Aorta (tissue), 5 donors: Measurements from ENCODE around the gene ADAM33. TPM values are rescaled to one million over a fixed set of nuclear protein-coding genes. Genes with fewer than 3 reads are reported as not detected.

ENCODE experiments used
- ATAC-seq: fragments of 200-7000 bp; cut with Tn5 transposase; one replicate; pipeline ENCODE4 v1.9.1; 2022; ENCODE audit warnings: moderate library complexity; ENCODE audit not compliant: low FRiP score
- DNase-seq, 2 donors: peaks; one replicate each; pipeline ENCODE4 v3.0.0-alpha.2; 2020
- H3K27ac ChIP-seq, 2 donors: one replicate each; pipeline ENCODE4 v1.5.1; 2013; ENCODE audit warnings: low read length in 2 of 2, mild to moderate bottlenecking in 2 of 2, moderate library complexity in 2 of 2, control low read depth in 1 of 2, inconsistent platforms in 1 of 2, low read depth in 1 of 2
- H3K27me3 ChIP-seq, 2 donors: one replicate each; pipeline ENCODE4 v1.6.1; 2013; ENCODE audit warnings: control low read depth in 1 of 2, low read length in 1 of 2, mild to moderate bottlenecking in 1 of 2, moderate library complexity in 1 of 2; ENCODE audit not compliant: insufficient read depth in 2 of 2, control insufficient read depth in 1 of 2
- H3K36me3 ChIP-seq, 2 donors: one replicate each; pipeline ENCODE4 v1.6.1; 2013; ENCODE audit warnings: control low read depth in 1 of 2, low read length in 1 of 2, mild to moderate bottlenecking in 1 of 2; ENCODE audit not compliant: insufficient read depth in 2 of 2, control insufficient read depth in 1 of 2
- H3K4me1 ChIP-seq, 2 donors: one replicate each; pipeline ENCODE4 v1.6.1; 2013; ENCODE audit warnings: low read length in 2 of 2, control low read depth in 1 of 2, mild to moderate bottlenecking in 1 of 2, moderate library complexity in 1 of 2; ENCODE audit not compliant: insufficient read depth in 2 of 2, control insufficient read depth in 1 of 2
- H3K4me3 ChIP-seq, 2 donors: one replicate each; pipeline ENCODE4 v1.5.1; 2013; ENCODE audit warnings: low read length in 2 of 2, control low read depth in 1 of 2, mild to moderate bottlenecking in 1 of 2
- H3K9me3 ChIP-seq: one replicate; pipeline ENCODE4 v1.6.1; 2013; ENCODE audit warnings: mild to moderate bottlenecking, low read length; ENCODE audit not compliant: control insufficient read depth
- WGBS, 2 donors: extraction: QIAGEN DNeasy Blood & Tissue Kit; methylation state at CpG; one replicate each; pipeline ENCODE4 v1.1.7; 2013; 5-methylcytosine and 5-hydroxymethylcytosine counted together
- intact Hi-C, 2 donors: fragments of 100-400 bp; cut with DNase I; formaldehyde crosslinking; loops; one replicate each; pipeline versions ENCODE4 v1.14.2 to v1.15.0; 2022
- polyA plus RNA-seq, 2 donors: library from polyadenylated mRNA; stranded (reverse); fragments of 200-250 nt; gene quantifications; one replicate each; pipeline ENCODE4 v1.2.3, GENCODE V29; 2013
- total RNA-seq, 2 donors: library from RNA; stranded (reverse); fragmentation: NEBNext Ultra II Directional; extraction: Animal tissue kit (Norgen Biotek cat#: 25700); gene quantifications; one replicate each; pipeline ENCODE4 v1.2.1, GENCODE V29; 2021
- donor health status: healthy with polysubstance abuse.
- donor health status: Bipolar disorder and iron deficiency.
- donor health status: DM: no; HTN: no; CAD: no.
- donor health status: DM: no; HTN: no; CAD: no.
- donor health status: DM: yes; HTN: yes; CAD: no.

Gene ADAM33
- total and polyA plus RNA-seq, 4 donors: 36.9 to 352 (median 68.3) TPM

DNA sequence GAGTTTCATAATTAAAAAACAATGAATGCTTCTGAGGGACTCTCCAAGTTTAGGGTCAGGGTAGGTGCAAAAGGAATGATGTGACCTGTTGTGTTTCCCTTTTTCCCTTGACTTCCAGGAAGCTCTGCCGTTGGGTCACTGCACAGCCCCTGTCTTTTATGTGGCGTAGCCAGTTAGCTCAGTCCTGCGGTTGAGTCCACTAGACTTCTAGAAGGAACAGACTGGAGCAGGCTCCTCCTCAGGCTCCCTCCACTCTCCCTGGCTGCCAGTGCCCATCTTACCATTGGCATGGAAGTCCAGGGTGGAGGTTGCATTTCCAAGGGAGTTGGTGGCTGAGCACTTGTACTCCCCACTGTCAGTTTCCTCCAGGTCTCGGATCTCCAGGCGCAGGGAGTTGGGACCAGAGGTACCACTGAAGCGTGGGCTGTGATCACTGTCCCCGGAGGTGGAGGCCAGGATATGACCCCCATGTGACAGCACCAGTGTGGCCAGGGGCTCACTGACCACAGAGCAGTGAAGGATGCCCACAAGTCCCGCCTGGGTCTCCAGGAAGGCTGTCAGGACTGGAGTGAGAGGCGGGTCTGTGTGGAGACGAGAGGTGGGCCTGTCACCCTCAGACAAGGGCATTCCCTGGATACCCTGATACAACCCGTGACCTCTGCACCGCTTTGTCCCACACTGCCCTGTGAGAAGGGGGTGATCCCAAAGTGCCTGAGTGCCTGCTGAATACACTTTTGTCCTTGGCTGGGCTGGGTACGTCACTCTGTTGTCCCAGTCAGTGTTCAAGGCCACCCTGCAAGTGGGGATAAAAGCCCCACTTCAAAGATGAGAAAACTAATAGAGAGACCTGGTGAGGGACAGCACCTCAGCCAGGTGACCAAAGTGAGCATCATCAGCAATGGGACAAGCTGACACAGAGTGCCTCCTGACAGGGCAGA lies 19.5 kb upstream of the ADAM33 start:
- intact Hi-C loops: no loop called here
- no peak overlapping the region for H3K27ac ChIP-seq
- WGBS, 2 donors: 80 to 95% methylated on average over 13 of the region's 13 CpGs
- no peaks in the 10 kb centered on the region for H3K27me3 ChIP-seq
- H3K36me3 ChIP-seq: no peaks in the 10 kb centered on the region
- ATAC-seq (no peak), DNase-seq (peak; percentile 11 to 54)
- no peak overlapping the region for H3K4me3 ChIP-seq
- H3K4me1 ChIP-seq: no peaks in the 10 kb centered on the region
- no peaks in the 10 kb centered on the region for H3K9me3 ChIP-seq

GRCh38 chr20:3699037-3699436 lies 17.2 kb upstream of the ADAM33 start:
- no peak for DNase-seq
- H3K4me1 ChIP-seq: no peaks in the 10 kb centered on the region
- H3K36me3 ChIP-seq: no peaks in the 10 kb centered on the region
- intact Hi-C loops: no loop called here
- no peaks in the 10 kb centered on the region for H3K27me3 ChIP-seq
- H3K9me3 ChIP-seq: no peaks in the 10 kb centered on the region
- 88 to 92% methylated on average over 15 to 16 of the region's 16 CpGs for WGBS, 2 donors
- ATAC-seq: peak; percentile 23
- no peak overlapping the region for H3K4me3 ChIP-seq
- no peak overlapping the region for H3K27ac ChIP-seq

DNA sequence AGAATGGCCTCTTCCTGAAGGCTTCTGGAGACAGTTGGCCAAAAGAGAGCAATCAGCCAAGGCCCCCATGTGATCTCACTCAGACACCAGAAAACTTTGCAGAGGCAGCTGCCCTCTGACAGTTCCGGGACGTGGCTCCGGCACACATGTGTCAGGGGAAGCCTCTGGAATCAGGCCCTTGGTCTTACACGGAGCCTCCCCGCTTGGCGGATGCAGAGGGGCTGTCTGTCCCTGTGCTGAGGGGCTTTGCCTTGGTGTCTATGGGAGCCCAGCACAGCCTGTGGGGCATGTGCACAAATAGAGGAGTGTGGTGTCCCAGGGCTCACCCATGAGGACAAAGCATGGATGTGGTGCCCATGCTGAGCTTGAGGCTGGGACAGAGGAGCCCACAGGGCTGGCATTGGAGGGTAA lies 16.8 kb upstream of the ADAM33 start:
- Histone ChIP-seq H3K4me1 (no peaks in the 10 kb centered on the region), H3K27ac (no peak overlapping the region), H3K4me3 (no peak overlapping the region), H3K9me3 (no peaks in the 10 kb centered on the region), H3K27me3 (no peaks in the 10 kb centered on the region), H3K36me3 (no peaks in the 10 kb centered on the region)
- DNase-seq (no peak), ATAC-seq (peak; percentile 5)
- intact Hi-C loops: no loop called here
- 86 to 92% methylated on average over 6 of the region's 6 CpGs for WGBS, 2 donors

- Histone ChIP-seq H3K9me3 (no peaks in the 10 kb centered on the region), H3K36me3 (no peaks in the 10 kb centered on the region), H3K27ac (no peak overlapping the region), H3K27me3 (no peaks in the 10 kb centered on the region), H3K4me3 (no peak overlapping the region), H3K4me1 (no peaks in the 10 kb centered on the region)
- DNase-seq (peak in 1 of 2 donors; percentile 21), ATAC-seq (no peak)
- intact Hi-C loops: no loop called here
- WGBS, 2 donors: 82 to 85% methylated on average over 18 of the region's 18 CpGs
These were observed 15.9 kb upstream of the ADAM33 start for GRCh38 chr20:3697588-3698305.

DNA sequence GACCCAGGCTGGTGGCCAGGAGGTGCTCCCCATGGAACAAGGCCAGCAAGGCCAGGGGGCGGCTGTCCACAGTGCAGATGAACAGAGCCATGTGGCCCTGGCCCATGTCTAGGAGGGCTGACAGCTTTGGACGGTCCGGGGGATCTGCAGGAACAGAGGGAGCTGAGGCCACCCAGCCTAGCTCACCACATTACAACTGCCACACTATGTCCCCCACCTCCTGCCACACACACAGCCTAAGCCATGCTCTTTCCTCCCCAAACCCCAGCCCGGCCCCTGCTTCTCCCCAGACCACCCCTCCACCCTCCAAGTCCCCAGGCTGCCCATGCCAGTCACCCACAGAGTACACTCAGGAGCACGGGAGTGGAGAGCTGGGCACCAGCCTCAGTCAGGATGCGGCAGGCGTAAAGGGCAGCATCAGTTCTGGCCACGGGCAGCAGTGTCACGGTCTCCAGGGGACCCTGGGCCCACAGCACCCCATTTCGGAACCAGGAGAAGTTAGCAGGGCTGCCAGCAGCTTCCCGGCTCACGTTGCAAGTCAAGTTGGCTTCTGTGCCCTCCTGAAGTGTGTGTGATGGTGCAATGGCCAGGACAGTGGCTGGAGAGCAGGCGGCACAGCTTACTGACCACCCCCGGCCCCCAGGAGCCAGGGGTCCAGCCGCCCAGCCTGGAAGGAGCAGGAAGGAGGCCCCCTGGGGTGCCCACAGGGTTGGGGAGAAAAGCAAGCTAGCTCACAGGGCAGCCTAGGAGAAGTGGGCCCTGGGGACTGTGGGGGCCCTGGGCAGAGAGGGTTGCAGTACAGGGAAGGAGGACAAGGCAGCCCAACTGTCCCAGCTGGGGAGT lies 15.2 kb upstream of the ADAM33 start:
- 86 to 89% methylated on average over 15 of the region's 15 CpGs for WGBS, 2 donors
- Histone ChIP-seq H3K27ac (no peak overlapping the region), H3K4me3 (no peak overlapping the region), H3K4me1 (no peaks in the 10 kb centered on the region), H3K27me3 (no peaks in the 10 kb centered on the region), H3K36me3 (no peaks in the 10 kb centered on the region), H3K9me3 (no peaks in the 10 kb centered on the region)
- DNase-seq: no peak
- intact Hi-C loops: no loop called here
- ATAC-seq: no peak

- ATAC-seq (no peak), DNase-seq (no peak)
- no peak overlapping the region for H3K4me3 ChIP-seq
- H3K4me1 ChIP-seq: no peaks in the 10 kb centered on the region
- intact Hi-C loops: no loop called here
- no peaks in the 10 kb centered on the region for H3K27me3 ChIP-seq
- no peaks in the 10 kb centered on the region for H3K9me3 ChIP-seq
- no peaks in the 10 kb centered on the region for H3K36me3 ChIP-seq
- H3K27ac ChIP-seq: no peak overlapping the region
- WGBS, 2 donors: 91 to 100% methylated on average over 1 of the region's 1 CpG
These were observed 14.4 kb upstream of the ADAM33 start for GRCh38 chr20:3696200-3696599.

GRCh38 chr20:3694864-3695263 lies 13.1 kb upstream of the ADAM33 start:
- 95 to 96% methylated on average over 5 of the region's 5 CpGs for WGBS, 2 donors
- no peak for ATAC-seq
- H3K4me3 ChIP-seq: no peak overlapping the region

DNA sequence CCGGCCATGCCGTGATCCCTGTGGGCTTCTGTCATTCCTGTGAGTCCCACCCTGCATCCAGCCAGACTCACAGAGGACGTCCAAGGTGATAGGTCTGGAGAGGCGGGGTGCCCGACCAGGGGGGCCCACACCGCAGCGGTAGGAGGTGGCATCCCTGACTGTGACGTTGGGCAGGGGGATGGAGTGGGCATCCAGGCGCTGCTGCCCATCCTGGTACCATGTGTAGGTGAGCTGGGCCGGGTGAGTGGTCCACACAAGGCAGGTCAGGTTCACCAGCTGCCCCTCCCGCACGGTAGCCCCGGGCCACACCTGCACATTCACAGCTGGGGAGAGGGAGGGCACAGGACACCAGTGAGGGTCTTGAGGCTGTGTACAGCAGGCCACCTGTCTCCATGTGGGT lies 11.6 kb upstream of the ADAM33 start:
- intact Hi-C loops: no loop called here
- no peak overlapping the region for H3K4me3 ChIP-seq
- H3K9me3 ChIP-seq: no peaks in the 10 kb centered on the region
- H3K36me3 ChIP-seq: no peaks in the 10 kb centered on the region
- DNase-seq (no peak), ATAC-seq (no peak)
- WGBS, 2 donors: 92% methylated on average over 13 of the region's 13 CpGs
- no peaks in the 10 kb centered on the region for H3K4me1 ChIP-seq
- no peak overlapping the region for H3K27ac ChIP-seq
- H3K27me3 ChIP-seq: no peaks in the 10 kb centered on the region

More at GRCh38 chr20:3694864-3695263, 13.1 kb upstream of the ADAM33 start:
- H3K4me1 ChIP-seq: no peaks in the 10 kb centered on the region
- intact Hi-C loops: no loop called here
- H3K9me3 ChIP-seq: no peaks in the 10 kb centered on the region
- no peak overlapping the region for H3K27ac ChIP-seq
- DNase-seq: no peak
- H3K27me3 ChIP-seq: no peaks in the 10 kb centered on the region
- no peaks in the 10 kb centered on the region for H3K36me3 ChIP-seq
